Loucy (cell line): ENCODE data around the gene KCNA2.

Experiments
- H2AFZ ChIP-seq: fragments of 200-600 bp; sonication (generic); 2 replicates; pipeline ENCODE4 v1.6.0; 2016; ENCODE audit warnings: antibody characterized with exemption, mild to moderate bottlenecking, low read length, moderate library complexity
- H3F3A ChIP-seq: fragments of 200-600 bp; 2 replicates; pipeline ENCODE4 v1.6.0; 2016; ENCODE audit warnings: antibody characterized with exemption, low read depth, mild to moderate bottlenecking
- H3K27me3 ChIP-seq: fragments of 200-600 bp; sonication (generic); 2 replicates; pipeline ENCODE4 v1.6.1; 2014; ENCODE audit warnings: low read length, mild to moderate bottlenecking; ENCODE audit not compliant: insufficient read depth, poor library complexity, severe bottlenecking
- H3K36me3 ChIP-seq: fragments of 200-600 bp; sonication (generic); 2 replicates; pipeline ENCODE4 v1.6.1; 2016; ENCODE audit warnings: low read length; ENCODE audit not compliant: insufficient read depth
- H3K4me1 ChIP-seq: fragments of 200-600 bp; sonication (generic); 2 replicates; pipeline ENCODE4 v1.5.1; 2014; ENCODE audit warnings: low read length, mild to moderate bottlenecking; ENCODE audit not compliant: insufficient read depth, poor library complexity, severe bottlenecking
- H3K4me2 ChIP-seq: fragments of 200-600 bp; sonication (generic); 2 replicates; pipeline ENCODE4 v1.6.0; 2014; ENCODE audit warnings: antibody characterized with exemption, low read length, low read depth, mild to moderate bottlenecking; ENCODE audit not compliant: poor library complexity, severe bottlenecking
- H3K4me3 ChIP-seq: fragments of 200-600 bp; sonication (generic); 2 replicates; pipeline ENCODE4 v1.5.1; 2014; ENCODE audit warnings: low read length, mild to moderate bottlenecking, mixed read lengths; ENCODE audit not compliant: poor library complexity, severe bottlenecking
- H3K79me2 ChIP-seq: fragments of 200-600 bp; sonication (generic); 2 replicates; pipeline ENCODE4 v1.6.1; 2014; ENCODE audit warnings: low read length; ENCODE audit not compliant: insufficient read depth
- H3K9ac ChIP-seq: fragments of 200-600 bp; sonication (generic); 2 replicates; pipeline ENCODE4 v1.6.0; 2014; ENCODE audit warnings: mild to moderate bottlenecking, low read depth, low read length, moderate library complexity; ENCODE audit not compliant: poor library complexity, severe bottlenecking
- H3K9me2 ChIP-seq: fragments of 200-600 bp; sonication (generic); replicated peaks from 2 replicates; pipeline ENCODE4 v1.6.1; 2016; ENCODE audit warnings: low read depth, low read length, mixed read lengths
- H3K9me3 ChIP-seq: fragments of 200-600 bp; sonication (generic); 2 replicates; pipeline ENCODE4 v1.6.1; 2014; ENCODE audit warnings: mild to moderate bottlenecking, antibody characterized with exemption, low read length, low read depth; ENCODE audit not compliant: insufficient read depth
- H4K20me1 ChIP-seq: fragments of 200-600 bp; sonication (generic); 2 replicates; pipeline ENCODE4 v1.6.0; 2014; ENCODE audit warnings: antibody characterized with exemption, low read length, mild to moderate bottlenecking; ENCODE audit not compliant: insufficient read depth, poor library complexity, severe bottlenecking
- EZH2phosphoT487 ChIP-seq: fragments of 200-600 bp; IDR thresholded peaks from 2 replicates; pipeline ENCODE4 v1.6.1; 2018; ENCODE audit warnings: antibody characterized with exemption, mild to moderate bottlenecking, moderate library complexity, borderline replicate concordance
- TF ChIP-seq, protein P1 (sequence below): fragments of 200-600 bp; sonication (generic); conservative IDR thresholded peaks from 2 replicates; pipeline ENCODE4 v1.5.1; 2014; ENCODE audit warnings: mild to moderate bottlenecking, antibody characterized with exemption, low read length

KCNA2 gene

GRCh38 chr1:110643879-110644472 is 37.8 kb upstream of the KCNA2 start:
- Histone ChIP-seq H3K27me3 (peaks cover 9% of the 10 kb centered on the region), H3K9ac (no peak overlapping the region), H3K79me2 (no peaks in the 10 kb centered on the region), H3K36me3 (no peaks in the 10 kb centered on the region), H3K4me3 (no peak overlapping the region), H4K20me1 (no peaks in the 10 kb centered on the region), H3K9me2 (no peaks in the 10 kb centered on the region), H2AFZ (no peak overlapping the region), H3K9me3 (no peaks in the 10 kb centered on the region), H3F3A (0 out of 2 replicates have a peak, but pooled peaks cover 3% of the 10 kb centered on the region), H3K4me1 (peaks cover 16% of the 10 kb centered on the region), H3K4me2 (no peak overlapping the region)
- TF ChIP-seq EZH2phosphoT487 = no peak
- TF ChIP-seq, protein P1, sequence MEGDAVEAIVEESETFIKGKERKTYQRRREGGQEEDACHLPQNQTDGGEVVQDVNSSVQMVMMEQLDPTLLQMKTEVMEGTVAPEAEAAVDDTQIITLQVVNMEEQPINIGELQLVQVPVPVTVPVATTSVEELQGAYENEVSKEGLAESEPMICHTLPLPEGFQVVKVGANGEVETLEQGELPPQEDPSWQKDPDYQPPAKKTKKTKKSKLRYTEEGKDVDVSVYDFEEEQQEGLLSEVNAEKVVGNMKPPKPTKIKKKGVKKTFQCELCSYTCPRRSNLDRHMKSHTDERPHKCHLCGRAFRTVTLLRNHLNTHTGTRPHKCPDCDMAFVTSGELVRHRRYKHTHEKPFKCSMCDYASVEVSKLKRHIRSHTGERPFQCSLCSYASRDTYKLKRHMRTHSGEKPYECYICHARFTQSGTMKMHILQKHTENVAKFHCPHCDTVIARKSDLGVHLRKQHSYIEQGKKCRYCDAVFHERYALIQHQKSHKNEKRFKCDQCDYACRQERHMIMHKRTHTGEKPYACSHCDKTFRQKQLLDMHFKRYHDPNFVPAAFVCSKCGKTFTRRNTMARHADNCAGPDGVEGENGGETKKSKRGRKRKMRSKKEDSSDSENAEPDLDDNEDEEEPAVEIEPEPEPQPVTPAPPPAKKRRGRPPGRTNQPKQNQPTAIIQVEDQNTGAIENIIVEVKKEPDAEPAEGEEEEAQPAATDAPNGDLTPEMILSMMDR = no peak

DNA sequence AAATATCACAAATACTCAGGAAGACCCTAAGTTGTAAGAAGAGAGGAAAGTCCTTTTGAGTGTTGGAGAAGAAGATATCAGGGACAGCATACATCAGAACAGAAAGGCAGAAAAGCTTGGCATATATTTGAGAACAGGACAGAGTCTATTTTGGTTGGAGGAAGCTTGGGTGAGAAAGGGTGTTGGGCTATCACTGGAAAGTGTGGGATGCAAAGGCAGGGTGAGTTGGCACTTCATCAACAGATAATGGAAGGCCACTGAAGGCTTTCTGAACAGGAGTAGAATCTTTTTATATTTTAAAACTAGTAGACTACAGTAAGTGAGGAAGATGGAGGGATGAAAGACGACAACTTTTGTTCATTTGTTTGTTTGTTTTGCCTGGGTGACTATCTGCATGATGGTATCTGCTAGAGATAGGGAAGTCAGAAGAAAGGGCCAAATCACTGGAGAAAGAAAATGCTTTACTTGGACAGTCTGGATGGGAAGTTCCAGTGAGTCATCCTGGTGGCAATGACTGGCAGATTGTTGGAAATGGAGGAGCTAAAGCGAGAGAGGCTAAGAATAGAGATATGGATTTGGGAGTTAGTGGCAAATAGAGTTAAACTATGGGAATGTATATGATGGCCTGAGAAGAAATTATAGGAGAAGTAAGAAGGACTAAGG is 33.7 kb upstream of the KCNA2 start:
- H4K20me1 ChIP-seq = no peaks in the 10 kb centered on the region
- H3K27me3 ChIP-seq = no peaks in the 10 kb centered on the region
- no peaks in the 10 kb centered on the region for H3K9me3 ChIP-seq
- no peak overlapping the region for H2AFZ ChIP-seq
- H3K9ac ChIP-seq = no peak overlapping the region
- no peak overlapping the region for H3K4me3 ChIP-seq
- no peaks in the 10 kb centered on the region for H3K36me3 ChIP-seq
- H3K4me1 ChIP-seq = no peaks in the 10 kb centered on the region
- H3K4me2 ChIP-seq = no peak overlapping the region
- no peaks in the 10 kb centered on the region for H3K9me2 ChIP-seq
- no peak for TF ChIP-seq EZH2phosphoT487
- TF ChIP-seq, protein P1 = no peak
- H3F3A ChIP-seq = no peaks in the 10 kb centered on the region
- no peaks in the 10 kb centered on the region for H3K79me2 ChIP-seq

- Histone ChIP-seq H3K9me2 (no peaks in the 10 kb centered on the region), H3K4me3 (no peak overlapping the region), H2AFZ (no peak overlapping the region), H3K4me1 (no peaks in the 10 kb centered on the region), H3K9ac (no peak overlapping the region), H3K9me3 (no peaks in the 10 kb centered on the region), H3K36me3 (no peaks in the 10 kb centered on the region), H3F3A (no peaks in the 10 kb centered on the region), H3K79me2 (no peaks in the 10 kb centered on the region), H3K4me2 (no peak overlapping the region), H3K27me3 (no peaks in the 10 kb centered on the region), H4K20me1 (no peaks in the 10 kb centered on the region)
- TF ChIP-seq, protein P1 = no peak
- no peak for TF ChIP-seq EZH2phosphoT487
Measured at GRCh38 chr1:110638556-110638955, 32.4 kb upstream of the KCNA2 start.
